A549 (cell line): ENCODE data around the gene SHBG. TPM values are rescaled to one million over a fixed set of nuclear protein-coding genes. Genes with fewer than 3 reads are reported as not detected.
A peak's percentile ranks its signal among the peaks of the same experiment; 100 is the strongest.

Experiments
- ATAC-seq, 2 experiments: fragments of 200-7000 bp in 1 of 2; fragments of >200 bp in 1 of 2; cut with Nextera tagmentation in 1 of 2; cut with Tn5 transposase in 1 of 2; 3 replicates each; pipeline versions ENCODE4 v1.8.0 to v1.9.1; 2018 to 2020; ENCODE audit warnings: mild to moderate bottlenecking in 1 of 2, moderate library complexity in 1 of 2
- CTCF ChIA-PET: fragments of 300-600 bp; sonication (Branson Sonifier 250); formaldehyde crosslinking; extraction: SDS; loops from one replicate; lab custom pipeline; 2021; ENCODE audit warnings: antibody characterized with exemption, inconsistent platforms; lab: Yijun Ruan, JAX
- POLR2A ChIA-PET: fragments of 350-600 bp; formaldehyde crosslinking; extraction: SDS; loops from one replicate; lab custom pipeline; 2021; ENCODE audit warnings: antibody characterized with exemption, inconsistent platforms; lab: Yijun Ruan, JAX
- DNase-seq, 2 experiments: peaks; one replicate each; pipeline versions ENCODE4 v3.0.0 to v3.0.0-alpha.2; 2011 to 2016; ENCODE audit warnings: low read depth in 1 of 2, low spot score in 1 of 2
- FAIRE-seq: peaks from 2 replicates; lab custom pipeline; 2011; peaks lifted over from hg19 to GRCh38; lab: Jason Lieb, UNC
- H3K27ac ChIP-seq, 2 experiments: fragments of >200 bp; sonication (Bioruptor Twin); formaldehyde crosslinking; 3 replicates each; pipeline ENCODE4 v1.5.1; 2016 to 2017
- H3K4me1 ChIP-seq: fragments of >200 bp; sonication (Bioruptor Twin); formaldehyde crosslinking; 3 replicates; pipeline ENCODE4 v1.6.1; 2016
- H3K4me2 ChIP-seq: fragments of >200 bp; sonication (Bioruptor Twin); formaldehyde crosslinking; 3 replicates; pipeline ENCODE4 v1.6.1; 2016
- H3K4me3 ChIP-seq: fragments of >200 bp; sonication (Bioruptor Twin); formaldehyde crosslinking; 3 replicates; pipeline ENCODE4 v1.5.1; 2016
- H3K9me3 ChIP-seq: fragments of >200 bp; sonication (Bioruptor Twin); formaldehyde crosslinking; 3 replicates; pipeline ENCODE4 v1.6.1; 2016
- ATOH8 ChIP-seq: fragments of 250-450 bp; sonication (Bioruptor Pico); IDR thresholded peaks from 2 replicates; pipeline ENCODE4 v1.5.0; 2020; ENCODE audit warnings: low read depth, mild to moderate bottlenecking, moderate library complexity
- CBX8 ChIP-seq: fragments of 200-600 bp; sonication (generic); IDR thresholded peaks from 2 replicates; pipeline ENCODE4 v1.6.1; 2016
- EHF ChIP-seq: fragments of 250-450 bp; sonication (Bioruptor Pico); IDR thresholded peaks from 2 replicates; pipeline ENCODE4 v1.5.0; 2020; ENCODE audit warnings: mild to moderate bottlenecking
- ESRRA ChIP-seq: fragments of 150-350 bp; IDR thresholded peaks from 2 replicates; pipeline ENCODE4 v1.6.1; 2014; ENCODE audit warnings: mild to moderate bottlenecking, low read length, borderline replicate concordance
- FOSB ChIP-seq: fragments of 250-450 bp; sonication (Bioruptor Pico); IDR thresholded peaks from 2 replicates; pipeline ENCODE4 v1.5.0; 2020; ENCODE audit warnings: mild to moderate bottlenecking, moderate library complexity
- GATA3 ChIP-seq: IDR thresholded peaks from 2 replicates; pipeline ENCODE4 v1.6.1; 2012; ENCODE audit warnings: borderline replicate concordance
- HDAC2 ChIP-seq: fragments of 200-600 bp; sonication (generic); IDR thresholded peaks from 2 replicates; pipeline ENCODE4 v1.6.1; 2016
- HOXB13 ChIP-seq: fragments of 250-450 bp; sonication (Bioruptor Pico); IDR thresholded peaks from 2 replicates; pipeline ENCODE4 v1.5.0; 2020; ENCODE audit warnings: low read depth, mild to moderate bottlenecking, moderate library complexity
- HOXB5 ChIP-seq: fragments of 250-450 bp; sonication (Bioruptor Pico); IDR thresholded peaks from 2 replicates; pipeline ENCODE4 v1.5.0; 2020; ENCODE audit warnings: mild to moderate bottlenecking, moderate library complexity
- PHF8 ChIP-seq: fragments of 200-600 bp; sonication (generic); IDR thresholded peaks from 2 replicates; pipeline ENCODE4 v1.6.1; 2016; ENCODE audit warnings: low read depth, mild to moderate bottlenecking, antibody characterized with exemption, moderate library complexity, borderline replicate concordance
- POLR2A ChIP-seq: IDR thresholded peaks from 2 replicates; pipeline ENCODE4 v1.6.1; 2012; ENCODE audit warnings: mild to moderate bottlenecking, low read length
- RAD21 ChIP-seq, 2 experiments: fragments of >200 bp in 1 of 2; sonication (Bioruptor Twin) in 1 of 2; formaldehyde crosslinking in 1 of 2; IDR thresholded peaks in 1 of 2; conservative IDR thresholded peaks in 1 of 2; 2 replicates in 1 of 2; 3 replicates in 1 of 2; pipeline ENCODE4 v1.6.1; 2012 to 2018; ENCODE audit warnings: inconsistent platforms in 1 of 2
- SMC3 ChIP-seq: fragments of >200 bp; sonication (Bioruptor Twin); formaldehyde crosslinking; IDR thresholded peaks from 3 replicates; pipeline ENCODE4 v1.6.1; 2018; ENCODE audit warnings: inconsistent platforms
- ZNF302 ChIP-seq: fragments of 250-450 bp; sonication (Bioruptor Pico); IDR thresholded peaks from 2 replicates; pipeline ENCODE4 v1.9.0; 2021; ENCODE audit warnings: inconsistent platforms, mild to moderate bottlenecking, moderate library complexity
- WGBS: methylation state at CpG from one replicate; pipeline ENCODE4 v1.1.6; 2017; ENCODE audit errors: missing lambda C conversion rate; 5-methylcytosine and 5-hydroxymethylcytosine counted together
- polyA plus RNA-seq, 4 experiments: library from polyadenylated mRNA; depleted of rRNA in 3 of 4; stranded (reverse); fragments of >200 nt; fragmentation: RNase III in 1 of 4; extraction: RNeasy Plus Mini Kit Qiagen cat#74134 plus additional on column Dnase treatment in 1 of 4; gene quantifications; 2 replicates in 3 of 4; 3 replicates in 1 of 4; pipeline ENCODE4 v1.2.3, GENCODE V29; 2011 to 2017
- TF ChIP-seq, protein P1 (sequence below): fragments of >200 bp; sonication (Bioruptor Twin); formaldehyde crosslinking; IDR thresholded peaks from 3 replicates; pipeline ENCODE4 v1.5.1; 2016
- TF ChIP-seq, protein P2 (sequence below): fragments of >200 bp; sonication (Bioruptor Twin); formaldehyde crosslinking; IDR thresholded peaks from 3 replicates; pipeline ENCODE4 v1.6.1; 2016
- TF ChIP-seq, protein P3 (sequence below): fragments of 250-450 bp; sonication (Bioruptor Pico); IDR thresholded peaks from 2 replicates; pipeline ENCODE4 v1.5.0; 2021; ENCODE audit warnings: mild to moderate bottlenecking, moderate library complexity, borderline replicate concordance

SHBG gene
- polyA plus RNA-seq, 2 of the 4 experiments (the other 2 are of a cell fraction): 0.31 to 0.63 TPM

DNA sequence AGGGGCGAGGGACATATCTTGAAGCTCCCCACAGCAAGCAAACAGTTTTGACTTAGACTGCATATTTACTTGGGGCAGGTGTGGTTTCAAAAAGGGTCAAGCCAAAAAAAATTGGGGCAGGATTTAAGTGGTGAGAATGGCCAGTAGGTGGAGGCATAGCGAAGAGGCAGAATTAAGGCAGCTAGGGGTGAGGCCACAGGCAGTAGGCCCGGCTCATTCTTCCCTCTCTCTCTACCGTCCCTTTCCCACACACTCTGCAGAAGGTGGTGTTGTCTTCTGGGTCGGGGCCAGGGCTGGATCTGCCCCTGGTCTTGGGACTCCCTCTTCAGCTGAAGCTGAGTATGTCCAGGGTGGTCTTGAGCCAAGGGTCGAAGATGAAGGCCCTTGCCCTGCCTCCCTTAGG, 2.6 kb downstream of the SHBG start:
- DNase-seq (peak; percentile 71 to 79), FAIRE-seq (no peak)
- ChIA-PET POLR2A (interaction anchor here (0.8 to 4.3 kb wide), 3 partner anchors 18 to 69 kb away, joined by 3 to 52 read pairs (median 4); partner anchors contain the start of genes ATP1B2, TP53 and WRAP53), CTCF (interaction anchor here (0.7 to 8.2 kb wide), 22 partner anchors 10 to 238 kb away, joined by 3 to 191 read pairs (median 8); partner anchors contain the start of genes ATP1B2, DNAH2, FXR2 and TP53)
- 34% methylated on average over 6 of the region's 6 CpGs for WGBS
- no peak overlapping the region for H3K4me3 ChIP-seq
- H3K4me2 ChIP-seq: no peak overlapping the region
- peak overlapping the region in 1 of 2 experiments; percentile 52; a peak in 2 of 6 replicates for H3K27ac ChIP-seq
- peaks cover 5% of the 10 kb centered on the region; the same call in 2 of the 3 replicates for H3K4me1 ChIP-seq
- H3K9me3 ChIP-seq: no peaks in the 10 kb centered on the region
- peak; percentile 51 to 61 for TF ChIP-seq RAD21 (conservative IDR thresholded peaks at IDR 0.05 in 1 of 2, IDR thresholded peaks at IDR 0.05 in 1 of 2)
- TF ChIP-seq, protein P1, sequence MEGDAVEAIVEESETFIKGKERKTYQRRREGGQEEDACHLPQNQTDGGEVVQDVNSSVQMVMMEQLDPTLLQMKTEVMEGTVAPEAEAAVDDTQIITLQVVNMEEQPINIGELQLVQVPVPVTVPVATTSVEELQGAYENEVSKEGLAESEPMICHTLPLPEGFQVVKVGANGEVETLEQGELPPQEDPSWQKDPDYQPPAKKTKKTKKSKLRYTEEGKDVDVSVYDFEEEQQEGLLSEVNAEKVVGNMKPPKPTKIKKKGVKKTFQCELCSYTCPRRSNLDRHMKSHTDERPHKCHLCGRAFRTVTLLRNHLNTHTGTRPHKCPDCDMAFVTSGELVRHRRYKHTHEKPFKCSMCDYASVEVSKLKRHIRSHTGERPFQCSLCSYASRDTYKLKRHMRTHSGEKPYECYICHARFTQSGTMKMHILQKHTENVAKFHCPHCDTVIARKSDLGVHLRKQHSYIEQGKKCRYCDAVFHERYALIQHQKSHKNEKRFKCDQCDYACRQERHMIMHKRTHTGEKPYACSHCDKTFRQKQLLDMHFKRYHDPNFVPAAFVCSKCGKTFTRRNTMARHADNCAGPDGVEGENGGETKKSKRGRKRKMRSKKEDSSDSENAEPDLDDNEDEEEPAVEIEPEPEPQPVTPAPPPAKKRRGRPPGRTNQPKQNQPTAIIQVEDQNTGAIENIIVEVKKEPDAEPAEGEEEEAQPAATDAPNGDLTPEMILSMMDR: peak; percentile 56; the same call in 2 of the 3 replicates
- TF ChIP-seq ATOH8 (CRISPR knock-in tag): no peak
- TF ChIP-seq SMC3: peak; percentile 50
- TF ChIP-seq HOXB5: no peak
- no peak for TF ChIP-seq CBX8
- TF ChIP-seq, all 56 proteins: peak for 3
- ATAC-seq: peak; percentile 57 to 69; a peak in 5 of 6 replicates

DNA sequence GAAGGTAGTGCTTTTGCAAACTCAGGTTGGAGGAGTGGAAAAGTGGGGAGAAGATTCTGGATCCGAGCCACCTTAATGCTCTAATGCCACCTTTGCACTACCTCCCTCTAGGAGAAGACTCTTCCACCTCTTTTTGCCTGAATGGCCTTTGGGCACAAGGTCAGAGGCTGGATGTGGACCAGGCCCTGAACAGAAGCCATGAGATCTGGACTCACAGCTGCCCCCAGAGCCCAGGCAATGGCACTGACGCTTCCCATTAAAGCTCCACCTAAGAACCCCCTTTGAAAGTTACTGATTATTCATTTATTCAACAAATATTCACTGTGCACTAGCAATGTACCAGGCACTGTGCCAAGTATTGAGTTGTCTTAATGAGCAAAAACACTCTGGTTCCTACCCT, 3.2 kb downstream of the SHBG start:
- POLR2A ChIA-PET: interaction anchor here (0.8 to 4.3 kb wide), 3 partner anchors 17 to 69 kb away, joined by 3 to 52 read pairs (median 4); partner anchors contain the start of genes ATP1B2, TP53 and WRAP53
- H3K4me2 ChIP-seq: no peak overlapping the region
- CTCF ChIA-PET: interaction anchor here (0.7 to 8.2 kb wide), 20 partner anchors 9 to 237 kb away, joined by 3 to 191 read pairs (median 10); partner anchors contain the start of genes ATP1B2, DNAH2, EFNB3 and FXR2
- FAIRE-seq (peak; percentile 63), ATAC-seq (peak; percentile 30 to 37; a peak in 3 of 6 replicates), DNase-seq (peak in 1 of 2 experiments; percentile 29)
- peaks cover 2% of the 10 kb centered on the region; the same call in 2 of the 3 replicates for H3K4me1 ChIP-seq
- H3K9me3 ChIP-seq: no peaks in the 10 kb centered on the region
- no peak overlapping the region for H3K4me3 ChIP-seq
- no peak for TF ChIP-seq PHF8
- TF ChIP-seq, protein P2, sequence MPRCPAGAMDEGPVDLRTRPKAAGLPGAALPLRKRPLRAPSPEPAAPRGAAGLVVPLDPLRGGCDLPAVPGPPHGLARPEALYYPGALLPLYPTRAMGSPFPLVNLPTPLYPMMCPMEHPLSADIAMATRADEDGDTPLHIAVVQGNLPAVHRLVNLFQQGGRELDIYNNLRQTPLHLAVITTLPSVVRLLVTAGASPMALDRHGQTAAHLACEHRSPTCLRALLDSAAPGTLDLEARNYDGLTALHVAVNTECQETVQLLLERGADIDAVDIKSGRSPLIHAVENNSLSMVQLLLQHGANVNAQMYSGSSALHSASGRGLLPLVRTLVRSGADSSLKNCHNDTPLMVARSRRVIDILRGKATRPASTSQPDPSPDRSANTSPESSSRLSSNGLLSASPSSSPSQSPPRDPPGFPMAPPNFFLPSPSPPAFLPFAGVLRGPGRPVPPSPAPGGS: no peak
- TF ChIP-seq ZNF302 (CRISPR knock-in tag): no peak
- TF ChIP-seq HDAC2: no peak
- TF ChIP-seq EHF (CRISPR knock-in tag): no peak
- TF ChIP-seq POLR2A: no peak
- TF ChIP-seq HOXB13 (CRISPR knock-in tag): no peak
- no peak for TF ChIP-seq HOXB5
- TF ChIP-seq, protein P3, sequence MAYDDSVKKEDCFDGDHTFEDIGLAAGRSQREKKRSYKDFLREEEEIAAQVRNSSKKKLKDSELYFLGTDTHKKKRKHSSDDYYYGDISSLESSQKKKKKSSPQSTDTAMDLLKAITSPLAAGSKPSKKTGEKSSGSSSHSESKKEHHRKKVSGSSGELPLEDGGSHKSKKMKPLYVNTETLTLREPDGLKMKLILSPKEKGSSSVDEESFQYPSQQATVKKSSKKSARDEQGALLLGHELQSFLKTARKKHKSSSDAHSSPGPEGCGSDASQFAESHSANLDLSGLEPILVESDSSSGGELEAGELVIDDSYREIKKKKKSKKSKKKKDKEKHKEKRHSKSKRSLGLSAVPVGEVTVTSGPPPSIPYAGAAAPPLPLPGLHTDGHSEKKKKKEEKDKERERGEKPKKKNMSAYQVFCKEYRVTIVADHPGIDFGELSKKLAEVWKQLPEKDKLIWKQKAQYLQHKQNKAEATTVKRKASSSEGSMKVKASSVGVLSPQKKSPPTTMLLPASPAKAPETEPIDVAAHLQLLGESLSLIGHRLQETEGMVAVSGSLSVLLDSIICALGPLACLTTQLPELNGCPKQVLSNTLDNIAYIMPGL (CRISPR knock-in tag): no peak
- no peak for TF ChIP-seq RAD21 (conservative IDR thresholded peaks at IDR 0.05 in 1 of 2, IDR thresholded peaks at IDR 0.05 in 1 of 2)
- TF ChIP-seq GATA3: no peak
- TF ChIP-seq ESRRA: no peak
- no peak for TF ChIP-seq CBX8
- no peak for TF ChIP-seq FOSB (CRISPR knock-in tag)
- TF ChIP-seq ATOH8 (CRISPR knock-in tag): no peak
- 49% methylated on average over 2 of the region's 2 CpGs for WGBS
- H3K27ac ChIP-seq: no peak overlapping the region
